Thymus (tissue), 11 donors: Measurements from ENCODE around the gene CHN2. TPM values are rescaled to one million over a fixed set of nuclear protein-coding genes. Genes with fewer than 3 reads are reported as not detected.

Source experiments
- DNase-seq, 9 donors: peaks; one replicate each; pipeline ENCODE4 v3.0.0-alpha.2; 2013; ENCODE audit warnings: low spot score in 9 of 9, low read depth in 6 of 9, missing footprints in 1 of 9
- H3K27ac ChIP-seq, 2 donors: one replicate each; pipeline ENCODE4 v1.5.1; 2013; ENCODE audit warnings: control low read depth in 1 of 2, low read depth in 1 of 2, low read length in 1 of 2, mild to moderate bottlenecking in 1 of 2, moderate library complexity in 1 of 2
- H3K27me3 ChIP-seq, 2 donors: one replicate each; pipeline ENCODE4 v1.5.1; 2013; ENCODE audit warnings: low read length in 1 of 2; ENCODE audit not compliant: control insufficient read depth in 2 of 2, insufficient read depth in 1 of 2
- H3K36me3 ChIP-seq, 2 donors: one replicate each; pipeline ENCODE4 v1.5.1; 2013; ENCODE audit warnings: low read length in 1 of 2, mild to moderate bottlenecking in 1 of 2, moderate library complexity in 1 of 2; ENCODE audit not compliant: control insufficient read depth in 2 of 2, insufficient read depth in 2 of 2
- H3K4me1 ChIP-seq, 2 donors: one replicate each; pipeline ENCODE4 v1.5.1; 2013; ENCODE audit warnings: low read length in 2 of 2; ENCODE audit not compliant: control insufficient read depth in 2 of 2, insufficient read depth in 2 of 2
- H3K4me3 ChIP-seq, 2 donors: one replicate each; pipeline ENCODE4 v1.5.1; 2013; ENCODE audit warnings: low read length in 2 of 2, control low read depth in 1 of 2, mild to moderate bottlenecking in 1 of 2
- H3K9me3 ChIP-seq, 2 donors: one replicate each; pipeline ENCODE4 v1.5.1; 2013; ENCODE audit warnings: low read length in 1 of 2, mild to moderate bottlenecking in 1 of 2; ENCODE audit not compliant: control insufficient read depth in 2 of 2, insufficient read depth in 1 of 2
- WGBS: extraction: QIAGEN DNeasy Blood & Tissue Kit; methylation state at CpG from one replicate; pipeline ENCODE4 v1.1.7; 2013; 5-methylcytosine and 5-hydroxymethylcytosine counted together
- polyA plus RNA-seq: library from polyadenylated mRNA; stranded (reverse); fragments of 200-250 nt; gene quantifications from one replicate; pipeline ENCODE4 v1.2.3, GENCODE V29; 2013
- total RNA-seq: library from RNA; stranded (reverse); fragments of 120-200 nt; gene quantifications from one replicate; pipeline ENCODE4 v1.2.4, GENCODE V29; 2013
- donor health status: healthy.

CHN2 gene
- total and polyA plus RNA-seq, 2 donors, result 5.9 to 6.5 TPM

- Histone ChIP-seq H3K9me3 (peaks cover 0 to 4% of the 10 kb centered on the region in 2 donors), H3K27me3 (no peaks in the 10 kb centered on the region), H3K36me3 (no peaks in the 10 kb centered on the region), H3K27ac (no peak overlapping the region), H3K4me1 (no peaks in the 10 kb centered on the region), H3K4me3 (no peak overlapping the region)
- 95% methylated on average over 1 of the region's 1 CpG for WGBS
- DNase-seq, result no peak
Observed at GRCh38 chr7:29314148-29314547, 119.6 kb downstream of the CHN2 start.

DNA sequence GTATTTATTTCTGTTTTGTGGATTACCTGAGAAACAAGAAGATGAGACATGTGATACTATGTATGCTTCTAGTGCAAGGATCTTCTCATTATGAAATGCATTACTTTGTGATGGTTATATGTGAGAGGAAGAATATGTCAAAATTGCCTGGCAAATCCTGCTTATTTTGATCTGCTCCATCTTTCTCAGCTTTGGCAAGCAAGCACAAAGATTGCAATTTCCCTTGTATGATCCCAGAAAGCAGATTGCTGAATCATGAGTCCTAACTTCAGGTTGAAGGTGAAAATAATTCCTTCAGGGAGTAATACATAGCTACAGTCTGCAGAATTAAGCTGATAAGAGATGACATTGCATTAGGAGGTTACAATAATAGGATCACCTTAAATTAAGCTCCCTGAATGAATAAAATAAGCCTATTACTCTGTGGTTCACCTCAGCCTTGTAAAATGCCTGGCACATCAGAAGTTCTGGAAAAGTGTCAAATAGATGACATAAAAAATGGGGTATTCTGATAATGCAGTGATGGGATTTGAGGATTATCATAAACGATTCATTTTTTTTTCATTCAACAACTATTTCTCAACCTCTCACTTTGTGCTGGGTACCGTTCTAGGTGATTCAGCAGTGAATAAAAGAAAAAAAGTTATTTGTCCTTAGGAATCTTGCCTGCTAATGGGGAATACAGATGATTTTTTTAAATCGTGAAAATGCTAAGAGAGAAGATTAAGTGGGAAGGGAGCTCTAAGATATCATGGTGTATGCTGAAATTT, 120.7 kb downstream of the CHN2 start:
- no peaks in the 10 kb centered on the region for H3K27me3 ChIP-seq
- peaks cover 0 to 3% of the 10 kb centered on the region in 2 donors for H3K4me1 ChIP-seq
- H3K36me3 ChIP-seq, result no peaks in the 10 kb centered on the region
- no peaks in the 10 kb centered on the region for H3K9me3 ChIP-seq
- no peak overlapping the region for H3K4me3 ChIP-seq
- DNase-seq, result no peak
- WGBS, result 98% methylated on average over 3 of the region's 3 CpGs
- H3K27ac ChIP-seq, result no peak overlapping the region

DNA sequence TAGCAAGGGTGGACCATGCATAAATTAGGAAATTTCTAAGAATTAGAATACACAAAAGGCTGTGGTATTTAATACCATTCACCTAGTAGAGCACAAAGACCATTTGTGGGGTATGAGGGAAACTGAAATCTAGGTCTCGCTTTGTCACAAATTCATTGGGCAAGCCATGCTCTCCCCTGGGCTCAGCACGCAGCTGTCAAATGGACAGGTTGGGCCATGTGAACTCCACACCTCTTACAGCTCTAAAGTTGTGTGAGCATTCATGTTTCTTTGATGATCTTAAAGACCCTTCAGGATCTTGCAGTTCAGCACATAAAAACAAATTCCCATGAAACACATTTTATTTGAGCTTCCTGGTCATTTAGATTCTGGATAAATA, 121.3 kb downstream of the CHN2 start:
- WGBS, result 96% methylated on average over 2 of the region's 2 CpGs
- Histone ChIP-seq H3K36me3 (no peaks in the 10 kb centered on the region), H3K27me3 (no peaks in the 10 kb centered on the region), H3K9me3 (no peaks in the 10 kb centered on the region), H3K4me3 (no peak overlapping the region), H3K27ac (no peak overlapping the region), H3K4me1 (peaks cover 0 to 3% of the 10 kb centered on the region in 2 donors)
- DNase-seq, result no peak

GRCh38 chr7:29316926-29317325, 122.4 kb downstream of the CHN2 start:
- Histone ChIP-seq H3K27ac (no peak overlapping the region), H3K4me1 (peaks cover 0 to 3% of the 10 kb centered on the region in 2 donors), H3K36me3 (no peaks in the 10 kb centered on the region), H3K27me3 (no peaks in the 10 kb centered on the region), H3K4me3 (no peak overlapping the region), H3K9me3 (no peaks in the 10 kb centered on the region)
- WGBS, result 86% methylated on average over 3 of the region's 3 CpGs
- no peak for DNase-seq

GRCh38 chr7:29318853-29319718, 124.5 kb downstream of the CHN2 start:
- 94% methylated on average over 9 of the region's 9 CpGs for WGBS
- no peak overlapping the region for H3K27ac ChIP-seq

DNA sequence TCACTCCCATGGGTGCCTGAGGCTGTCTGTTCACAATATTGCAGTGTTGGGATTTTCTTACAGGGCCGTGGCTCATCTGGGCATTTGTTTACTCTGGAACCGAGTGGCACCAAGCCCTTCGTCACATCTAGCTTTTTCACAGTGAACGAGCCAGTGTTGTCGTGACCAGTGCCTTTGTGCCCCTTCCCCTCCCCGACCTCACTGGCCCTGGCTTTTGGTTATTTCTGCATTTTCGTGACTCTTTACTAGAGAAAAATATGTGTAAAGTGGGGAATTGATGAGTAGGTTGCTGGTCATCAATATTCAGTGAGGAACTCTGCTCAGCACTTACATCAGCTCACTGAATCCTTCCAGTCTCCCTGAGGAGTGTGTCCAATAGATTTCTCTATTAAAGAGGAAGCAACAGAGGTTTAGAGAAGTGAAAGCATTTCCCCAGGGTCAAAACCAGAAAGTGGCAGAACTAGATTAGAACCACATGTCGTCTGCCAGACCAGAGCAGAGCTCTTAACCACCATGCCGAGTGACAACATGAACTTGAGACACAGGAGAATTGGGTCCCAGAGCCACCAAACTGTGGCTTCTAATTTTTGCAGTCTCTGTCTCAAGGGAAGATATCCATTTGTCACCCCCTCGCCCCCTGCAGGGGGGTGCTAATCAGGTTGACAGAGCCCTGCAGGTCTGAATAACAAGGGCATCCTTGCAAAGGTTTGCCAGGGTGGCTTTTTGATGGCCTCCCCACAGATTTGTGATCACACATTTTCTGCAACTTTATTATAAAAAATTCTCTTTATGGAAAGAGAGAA, 125.3 kb downstream of the CHN2 start:
- H3K27ac ChIP-seq, result no peak overlapping the region
- no peaks in the 10 kb centered on the region for H3K9me3 ChIP-seq
- peaks cover 0 to 3% of the 10 kb centered on the region in 2 donors for H3K4me1 ChIP-seq
- H3K36me3 ChIP-seq, result no peaks in the 10 kb centered on the region
- no peak overlapping the region for H3K4me3 ChIP-seq
- DNase-seq, result no peak
- H3K27me3 ChIP-seq, result no peaks in the 10 kb centered on the region
- 66% methylated on average over 10 of the region's 10 CpGs for WGBS

More at GRCh38 chr7:29318853-29319718, 124.5 kb downstream of the CHN2 start:
- Histone ChIP-seq H3K4me3 (no peak overlapping the region), H3K9me3 (no peaks in the 10 kb centered on the region), H3K4me1 (peaks cover 0 to 3% of the 10 kb centered on the region in 2 donors), H3K27me3 (no peaks in the 10 kb centered on the region), H3K36me3 (no peaks in the 10 kb centered on the region)
- DNase-seq, result no peak

GRCh38 chr7:29320577-29320976, 126.0 kb downstream of the CHN2 start:
- WGBS, result 90% methylated on average over 2 of the region's 2 CpGs
- Histone ChIP-seq H3K27ac (no peak overlapping the region), H3K36me3 (no peaks in the 10 kb centered on the region), H3K27me3 (no peaks in the 10 kb centered on the region), H3K4me1 (peaks cover 0 to 3% of the 10 kb centered on the region in 2 donors), H3K4me3 (no peak overlapping the region), H3K9me3 (no peaks in the 10 kb centered on the region)
- DNase-seq, result no peak

- Histone ChIP-seq H3K9me3 (no peaks in the 10 kb centered on the region), H3K4me1 (peaks cover 0 to 3% of the 10 kb centered on the region in 2 donors), H3K27ac (no peak overlapping the region), H3K27me3 (no peaks in the 10 kb centered on the region), H3K36me3 (no peaks in the 10 kb centered on the region), H3K4me3 (no peak overlapping the region)
- WGBS, result 95% methylated on average over 3 of the region's 3 CpGs
- DNase-seq, result no peak
Observed at GRCh38 chr7:29322023-29322712, 127.6 kb downstream of the CHN2 start.
